CD4-positive, CD25-positive, alpha-beta regulatory T cell (primary cell): ENCODE data around the gene USP1. TPM values are rescaled to one million over a fixed set of nuclear protein-coding genes. Genes with fewer than 3 reads are reported as not detected.
A peak's percentile ranks its signal among the peaks of the same experiment; 100 is the strongest.

Experiments used
- ATAC-seq, 2 donors: fragments of 150-1000 bp; cut with Tn5 transposase; one replicate each; pipeline ENCODE4 v1.10.0; 2021; ENCODE audit warnings: low read depth in 2 of 2, moderate number of reproducible peaks in 2 of 2, moderate library complexity in 1 of 2
- DNase-seq, 3 donors: peaks; one replicate each; pipeline versions ENCODE4 v3.0.0 to v3.0.0-alpha.2; 2012 to 2022; ENCODE audit warnings: mixed read lengths in 1 of 3
- H3K27ac ChIP-seq: one replicate; pipeline ENCODE4 v1.7.0; 2013; ENCODE audit warnings: mild to moderate bottlenecking, low read length; ENCODE audit not compliant: insufficient read depth, poor library complexity, severe bottlenecking
- H3K27me3 ChIP-seq: one replicate; pipeline ENCODE4 v1.7.0; 2013; ENCODE audit warnings: low read length; ENCODE audit not compliant: control insufficient read depth, insufficient read depth
- H3K36me3 ChIP-seq: one replicate; pipeline ENCODE4 v1.7.0; 2013; ENCODE audit warnings: mild to moderate bottlenecking, low read length, moderate library complexity; ENCODE audit not compliant: control insufficient read depth, insufficient read depth
- H3K4me1 ChIP-seq: 2 replicates; pipeline ENCODE4 v1.7.0; 2013; ENCODE audit warnings: mild to moderate bottlenecking, low read length; ENCODE audit not compliant: insufficient read depth, control insufficient read depth, poor library complexity, severe bottlenecking
- H3K4me3 ChIP-seq: one replicate; pipeline ENCODE4 v1.7.0; 2013; ENCODE audit warnings: low read depth, mild to moderate bottlenecking, low read length, moderate library complexity
- H3K9me3 ChIP-seq, 2 experiments: 1 replicate in 1 of 2; 2 replicates in 1 of 2; pipeline ENCODE4 v1.7.0; 2013; ENCODE audit warnings: low read length in 2 of 2, mild to moderate bottlenecking in 1 of 2, moderate library complexity in 1 of 2; ENCODE audit not compliant: control insufficient read depth in 2 of 2
- H3K27ac Mint-ChIP-seq, 3 donors: one replicate each; pipeline ENCODE4 v1.8.0; 2020 to 2022; ENCODE audit warnings: mild to moderate bottlenecking in 3 of 3, mixed read lengths in 3 of 3, moderate library complexity in 2 of 3
- H3K27me3 Mint-ChIP-seq: one replicate; pipeline ENCODE4 v1.8.0; 2022; ENCODE audit warnings: mild to moderate bottlenecking, mixed read lengths
- H3K36me3 Mint-ChIP-seq: one replicate; pipeline ENCODE4 v1.8.0; 2020; ENCODE audit warnings: mixed read lengths
- H3K4me1 Mint-ChIP-seq, 4 donors: one replicate each; pipeline ENCODE4 v1.8.0; 2020 to 2022; ENCODE audit warnings: mixed read lengths in 4 of 4, mild to moderate bottlenecking in 1 of 4
- H3K4me3 Mint-ChIP-seq, 4 donors: one replicate each; pipeline ENCODE4 v1.8.0; 2020 to 2022; ENCODE audit warnings: mild to moderate bottlenecking in 4 of 4, mixed read lengths in 4 of 4, moderate library complexity in 3 of 4
- H3K9me3 Mint-ChIP-seq, 7 donors: one replicate each; pipeline ENCODE4 v1.8.0; 2020 to 2022; ENCODE audit warnings: mixed read lengths in 7 of 7, mild to moderate bottlenecking in 3 of 7, moderate library complexity in 2 of 7
- polyA plus RNA-seq, 4 donors: library from polyadenylated mRNA; unstranded; fragments of 300-500 nt; fragmentation: Illumina TruSeq; gene quantifications; one replicate each; pipeline ENCODE4 v1.2.3, GENCODE V29; 2021
- total RNA-seq: library from RNA; stranded (reverse); gene quantifications from one replicate; pipeline ENCODE4 v1.2.3, GENCODE V29; 2022

The USP1 gene
- total and polyA plus RNA-seq, 5 donors from 2014 or later, result 33.9 to 37.1 (median 36.5) TPM

GRCh38 chr1:62396871-62397270 lies 40.0 kb upstream of the USP1 start:
- H3K36me3 Mint-ChIP-seq, result no peaks in the 10 kb centered on the region
- DNase-seq, result no peak
- no peak for ATAC-seq
- no peak overlapping the region for H3K4me3 Mint-ChIP-seq
- H3K9me3 ChIP-seq, result no peaks in the 10 kb centered on the region
- no peak overlapping the region for H3K4me3 ChIP-seq
- H3K27ac Mint-ChIP-seq, result no peak overlapping the region
- no peaks in the 10 kb centered on the region for H3K4me1 Mint-ChIP-seq
- H3K27ac ChIP-seq, result no peak overlapping the region
- no peaks in the 10 kb centered on the region for H3K4me1 ChIP-seq
- H3K27me3 Mint-ChIP-seq, result peaks cover 10% of the 10 kb centered on the region
- H3K27me3 ChIP-seq, result no peaks in the 10 kb centered on the region
- H3K36me3 ChIP-seq, result no peaks in the 10 kb centered on the region
- H3K9me3 Mint-ChIP-seq, result no peaks in the 10 kb centered on the region

GRCh38 chr1:62397301-62397700 lies 39.5 kb upstream of the USP1 start:
- ATAC-seq, result no peak

DNA sequence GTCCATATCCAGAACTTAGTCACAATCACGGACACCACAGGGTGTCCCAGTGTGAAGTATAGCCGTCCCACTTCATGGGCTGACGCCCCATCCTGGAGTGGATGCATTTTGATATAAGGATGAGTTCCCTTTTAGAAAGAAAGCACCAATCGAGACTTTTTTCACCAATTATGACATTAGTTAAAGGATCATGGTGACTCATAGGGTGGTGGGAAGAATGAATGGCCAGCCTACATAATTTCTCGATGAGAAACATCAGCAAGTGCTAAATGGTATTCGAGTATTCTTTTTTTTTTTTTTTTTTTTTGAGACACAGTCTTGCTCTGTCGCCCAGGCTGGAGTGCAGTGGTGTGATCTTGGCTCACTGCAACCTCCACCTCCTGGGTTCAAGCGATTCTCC lies 38.5 kb upstream of the USP1 start:
- no peaks in the 10 kb centered on the region for H3K4me1 ChIP-seq
- no peak for ATAC-seq
- H3K36me3 ChIP-seq, result no peaks in the 10 kb centered on the region
- no peaks in the 10 kb centered on the region for H3K4me1 Mint-ChIP-seq
- H3K27ac ChIP-seq, result no peak overlapping the region
- H3K9me3 Mint-ChIP-seq, result no peaks in the 10 kb centered on the region
- H3K9me3 ChIP-seq, result no peaks in the 10 kb centered on the region
- H3K36me3 Mint-ChIP-seq, result no peaks in the 10 kb centered on the region
- H3K27me3 ChIP-seq, result no peaks in the 10 kb centered on the region
- no peak overlapping the region for H3K4me3 Mint-ChIP-seq
- H3K27me3 Mint-ChIP-seq, result peaks cover 6% of the 10 kb centered on the region
- no peak overlapping the region for H3K27ac Mint-ChIP-seq
- H3K4me3 ChIP-seq, result no peak overlapping the region
- DNase-seq, result no peak

More at GRCh38 chr1:62397301-62397700, 39.5 kb upstream of the USP1 start:
- Histone ChIP-seq H3K4me3 (no peak overlapping the region), H3K4me1 (no peaks in the 10 kb centered on the region), H3K27me3 (no peaks in the 10 kb centered on the region), H3K36me3 (no peaks in the 10 kb centered on the region), H3K9me3 (no peaks in the 10 kb centered on the region), H3K27ac (no peak overlapping the region)
- no peak overlapping the region for H3K27ac Mint-ChIP-seq
- H3K4me3 Mint-ChIP-seq, result no peak overlapping the region
- H3K36me3 Mint-ChIP-seq, result no peaks in the 10 kb centered on the region
- no peaks in the 10 kb centered on the region for H3K9me3 Mint-ChIP-seq
- DNase-seq, result no peak
- peaks cover 10% of the 10 kb centered on the region for H3K27me3 Mint-ChIP-seq
- no peaks in the 10 kb centered on the region for H3K4me1 Mint-ChIP-seq

DNA sequence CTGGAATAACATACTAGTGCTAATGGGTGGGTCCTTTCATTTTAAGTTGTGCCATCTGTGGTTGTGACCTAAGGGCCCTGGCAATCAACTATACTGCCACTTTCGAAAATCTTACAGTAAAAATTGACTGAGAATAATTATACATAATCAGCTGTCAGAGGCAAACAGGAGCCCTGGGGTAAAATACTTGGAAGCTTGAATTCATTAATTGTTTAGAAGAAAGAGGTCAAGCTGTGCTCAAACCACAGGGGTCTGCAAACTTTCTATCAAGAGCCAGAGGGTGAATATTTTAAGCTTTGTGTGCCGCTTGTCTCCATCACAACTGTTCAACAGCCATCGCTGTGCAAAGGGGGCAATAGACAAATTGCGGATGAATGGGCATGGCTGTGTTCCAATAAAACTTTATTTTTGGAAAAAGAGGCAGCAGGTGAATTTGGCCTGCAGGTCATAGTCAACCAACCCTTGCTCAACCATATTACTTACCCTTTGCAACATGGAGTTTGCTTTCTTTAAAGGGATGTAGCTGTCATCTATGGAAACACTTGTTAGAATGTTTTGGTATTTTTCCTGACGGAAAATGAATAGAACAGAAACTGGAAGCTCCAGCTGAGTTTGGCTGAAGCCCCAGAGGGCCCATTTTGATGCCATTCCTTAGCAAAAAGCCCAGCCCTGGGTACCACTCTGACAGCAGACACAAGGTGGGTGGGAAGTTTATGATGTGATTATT lies 35.7 kb upstream of the USP1 start:
- Histone ChIP-seq H3K4me1 (no peaks in the 10 kb centered on the region), H3K4me3 (no peak overlapping the region), H3K27me3 (no peaks in the 10 kb centered on the region), H3K36me3 (no peaks in the 10 kb centered on the region), H3K27ac (no peak overlapping the region), H3K9me3 (no peaks in the 10 kb centered on the region)
- DNase-seq (no peak), ATAC-seq (no peak)
- Mint-ChIP-seq H3K9me3 (no peaks in the 10 kb centered on the region), H3K27me3 (peaks cover 4% of the 10 kb centered on the region), H3K27ac (no peak overlapping the region), H3K4me3 (no peak overlapping the region), H3K4me1 (no peaks in the 10 kb centered on the region), H3K36me3 (no peaks in the 10 kb centered on the region)

DNA sequence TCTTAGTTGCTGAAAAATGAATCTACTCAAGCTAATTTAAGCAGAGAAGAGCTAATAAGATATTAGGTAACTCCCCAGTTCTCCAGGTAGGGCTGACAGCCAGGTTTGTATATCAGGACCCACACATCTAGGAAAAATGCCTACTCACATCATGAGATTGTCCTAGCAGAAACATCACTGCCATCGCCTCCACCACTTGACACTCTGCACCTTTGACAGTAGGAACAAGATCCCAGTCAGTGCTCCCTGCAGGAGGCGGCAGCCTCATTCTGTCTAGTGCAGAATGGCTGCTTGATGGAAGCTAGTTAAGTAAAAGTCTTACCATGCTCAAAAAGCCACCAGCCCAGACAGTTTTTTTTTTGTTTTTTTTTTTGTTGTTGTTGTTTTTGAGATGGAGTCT lies 31.6 kb upstream of the USP1 start:
- ATAC-seq, result no peak
- no peaks in the 10 kb centered on the region for H3K36me3 ChIP-seq
- DNase-seq, result no peak
- H3K27me3 ChIP-seq, result no peaks in the 10 kb centered on the region
- Mint-ChIP-seq H3K36me3 (no peaks in the 10 kb centered on the region), H3K4me3 (no peak overlapping the region), H3K27me3 (peaks cover 19% of the 10 kb centered on the region), H3K9me3 (no peaks in the 10 kb centered on the region), H3K27ac (no peak overlapping the region), H3K4me1 (no peaks in the 10 kb centered on the region)
- no peak overlapping the region for H3K27ac ChIP-seq
- no peaks in the 10 kb centered on the region for H3K9me3 ChIP-seq
- no peaks in the 10 kb centered on the region for H3K4me1 ChIP-seq
- H3K4me3 ChIP-seq, result no peak overlapping the region

- no peaks in the 10 kb centered on the region for H3K9me3 ChIP-seq
- no peak overlapping the region for H3K4me3 ChIP-seq
- DNase-seq, result no peak
- no peak overlapping the region for H3K27ac Mint-ChIP-seq
- H3K27me3 Mint-ChIP-seq, result peaks cover 20% of the 10 kb centered on the region
- no peaks in the 10 kb centered on the region for H3K36me3 ChIP-seq
- no peaks in the 10 kb centered on the region for H3K9me3 Mint-ChIP-seq
- H3K27ac ChIP-seq, result no peak overlapping the region
- H3K4me1 ChIP-seq, result no peaks in the 10 kb centered on the region
- no peak overlapping the region for H3K4me3 Mint-ChIP-seq
- H3K4me1 Mint-ChIP-seq, result no peaks in the 10 kb centered on the region
- no peaks in the 10 kb centered on the region for H3K27me3 ChIP-seq
- no peaks in the 10 kb centered on the region for H3K36me3 Mint-ChIP-seq
- no peak for ATAC-seq
These were observed 30.3 kb upstream of the USP1 start for GRCh38 chr1:62406576-62406975.

DNA sequence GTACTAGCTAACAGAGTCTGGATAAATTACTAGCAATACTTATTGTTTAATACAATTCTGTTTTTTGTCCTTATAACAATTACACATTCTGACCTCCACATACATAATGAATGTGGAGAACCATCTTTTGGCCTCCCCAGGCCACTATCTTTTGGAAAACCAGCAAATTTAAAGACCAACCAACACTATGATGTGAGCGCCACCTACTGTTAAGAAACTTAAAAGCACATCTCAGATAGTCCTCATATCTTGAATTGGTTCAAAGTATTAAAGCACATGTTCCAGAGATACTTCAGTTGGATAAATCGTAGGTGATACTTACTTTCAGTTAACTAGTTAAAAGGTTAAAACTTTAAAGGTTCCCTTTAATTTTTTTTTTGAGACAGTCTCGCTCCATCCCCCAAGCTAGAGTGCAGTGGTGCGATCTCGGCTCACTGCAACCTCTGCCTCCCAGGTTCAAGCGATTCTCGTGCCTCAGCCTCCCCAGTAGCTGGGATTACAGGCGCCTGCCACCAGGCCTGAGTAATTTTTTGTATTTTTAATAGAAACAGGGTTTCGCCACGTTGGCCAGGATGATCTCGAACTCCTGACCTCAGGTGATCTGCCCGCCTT lies 29.3 kb upstream of the USP1 start:
- H3K4me3 Mint-ChIP-seq, result no peak overlapping the region
- no peak overlapping the region for H3K27ac Mint-ChIP-seq
- Histone ChIP-seq H3K27ac (no peak overlapping the region), H3K27me3 (no peaks in the 10 kb centered on the region), H3K4me1 (no peaks in the 10 kb centered on the region), H3K4me3 (no peak overlapping the region), H3K9me3 (no peaks in the 10 kb centered on the region), H3K36me3 (no peaks in the 10 kb centered on the region)
- H3K27me3 Mint-ChIP-seq, result peaks cover 22% of the 10 kb centered on the region
- no peaks in the 10 kb centered on the region for H3K9me3 Mint-ChIP-seq
- no peaks in the 10 kb centered on the region for H3K36me3 Mint-ChIP-seq
- peak in 1 of 2 donors; percentile 39 for ATAC-seq
- H3K4me1 Mint-ChIP-seq, result no peaks in the 10 kb centered on the region
- DNase-seq, result peak in 2 of 3 donors; percentile 54 to 56

DNA sequence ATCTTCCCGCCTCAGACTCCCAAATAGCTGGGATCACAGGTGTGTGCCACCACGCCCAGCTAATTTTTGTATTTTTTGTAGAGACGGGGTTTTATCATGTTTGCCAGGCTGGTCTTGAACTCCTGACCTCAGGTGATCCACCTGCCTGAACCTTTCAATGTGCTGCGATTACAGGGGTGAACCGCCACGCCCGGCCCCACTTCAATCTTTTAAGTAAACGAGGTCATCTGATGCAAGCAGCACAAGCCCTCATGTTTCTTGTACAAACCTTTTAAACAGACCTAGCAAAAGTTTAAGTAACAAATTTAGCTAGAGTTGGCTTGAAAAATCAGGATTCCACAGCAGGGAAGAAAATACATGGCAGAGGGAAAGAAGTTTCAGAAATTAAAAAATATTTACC lies 21.2 kb upstream of the USP1 start:
- Mint-ChIP-seq H3K27me3 (peaks cover 34% of the 10 kb centered on the region), H3K4me3 (no peak overlapping the region)

More for the DNA sequence above, 21.2 kb upstream of the USP1 start:
- H3K27ac Mint-ChIP-seq, result no peak overlapping the region
- no peaks in the 10 kb centered on the region for H3K9me3 Mint-ChIP-seq
- ATAC-seq (no peak), DNase-seq (no peak)
- no peaks in the 10 kb centered on the region for H3K36me3 ChIP-seq
- no peaks in the 10 kb centered on the region for H3K4me1 ChIP-seq
- peaks cover 5% of the 10 kb centered on the region for H3K27me3 ChIP-seq
- no peak overlapping the region for H3K4me3 ChIP-seq
- H3K4me1 Mint-ChIP-seq, result no peaks in the 10 kb centered on the region
- H3K9me3 ChIP-seq, result no peaks in the 10 kb centered on the region
- no peak overlapping the region for H3K27ac ChIP-seq
- no peaks in the 10 kb centered on the region for H3K36me3 Mint-ChIP-seq
